ENCODE results near the gene DPT.

The DPT gene

GRCh38 chr1:168734946-168735345 lies 5.9 kb upstream of the DPT start:
- DNase-seq = no peak

DNA sequence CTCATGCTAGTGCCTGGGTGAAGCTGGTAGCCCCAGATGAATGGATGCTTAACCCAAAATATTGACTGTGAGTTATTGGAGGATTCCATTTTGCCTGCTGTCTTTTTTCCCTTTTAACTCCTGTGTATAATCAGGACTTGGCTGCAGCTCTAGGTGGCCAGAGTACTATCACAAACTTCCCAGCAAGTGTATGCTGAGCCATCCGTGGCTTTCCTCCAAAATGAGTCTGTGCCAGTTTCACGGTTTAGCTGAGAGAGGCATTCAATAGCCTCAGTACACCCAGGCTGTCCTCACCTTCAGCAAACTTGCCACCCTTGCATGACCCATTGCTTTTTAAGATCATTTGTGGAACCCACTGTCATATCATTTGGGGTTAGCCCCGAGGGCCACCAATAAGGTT lies 5.3 kb upstream of the DPT start:
- DNase-seq = no peak

- no peak for DNase-seq
Measured at GRCh38 chr1:168733241-168733640, 4.2 kb upstream of the DPT start.

- DNase-seq = no peak
Measured at GRCh38 chr1:168732736-168733135, 3.7 kb upstream of the DPT start.

- no peak for DNase-seq
Measured at GRCh38 chr1:168731244-168731953, 2.4 kb upstream of the DPT start.

GRCh38 chr1:168729405-168729802 lies 398 bp upstream of the DPT start:
- DNase-seq = no peak

DNA sequence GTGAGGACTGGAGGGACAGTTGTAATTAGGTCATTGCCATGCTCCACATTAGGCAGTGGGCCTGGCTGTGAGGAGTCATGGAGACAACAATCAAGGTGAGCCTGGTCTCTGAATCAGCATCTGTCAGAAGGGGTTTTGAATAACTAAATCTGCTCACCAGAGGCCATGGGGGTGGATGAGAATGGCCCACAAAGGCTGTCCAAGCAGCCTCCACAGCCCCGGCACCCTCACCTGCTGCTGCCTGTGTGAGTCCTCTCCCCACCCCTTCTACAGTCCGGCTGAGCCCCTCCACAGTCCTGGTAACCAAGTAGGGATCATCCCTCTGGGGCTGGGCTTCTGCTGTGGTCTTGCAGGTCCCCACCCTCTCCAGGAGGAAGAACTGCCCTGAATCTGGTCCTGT lies 2.3 kb downstream of the DPT start:
- DNase-seq = no peak

- DNase-seq = no peak
Measured at GRCh38 chr1:168726281-168726680, 2.7 kb downstream of the DPT start.

DNA sequence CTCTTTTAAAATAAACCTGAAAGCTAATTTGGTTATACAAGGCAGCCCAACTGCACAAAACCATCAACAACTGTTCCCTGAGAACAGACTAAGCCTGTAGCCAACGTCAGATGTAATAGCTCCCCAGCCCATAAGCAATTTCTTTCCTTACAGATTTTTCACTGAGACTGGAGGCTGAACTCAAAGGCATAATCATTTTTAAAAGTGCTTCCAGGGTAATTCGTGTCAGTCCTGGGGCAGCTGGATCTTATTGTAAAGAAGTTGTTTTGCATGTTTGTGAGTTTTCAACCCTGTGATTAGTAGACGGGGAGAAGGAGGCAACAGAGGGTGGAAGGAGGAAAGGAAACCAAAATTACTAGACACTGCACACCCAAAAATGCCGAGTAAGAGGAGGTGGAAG lies 3.2 kb downstream of the DPT start:
- DNase-seq = no peak

GRCh38 chr1:168725060-168725459 lies 3.9 kb downstream of the DPT start:
- no peak for DNase-seq

DNA sequence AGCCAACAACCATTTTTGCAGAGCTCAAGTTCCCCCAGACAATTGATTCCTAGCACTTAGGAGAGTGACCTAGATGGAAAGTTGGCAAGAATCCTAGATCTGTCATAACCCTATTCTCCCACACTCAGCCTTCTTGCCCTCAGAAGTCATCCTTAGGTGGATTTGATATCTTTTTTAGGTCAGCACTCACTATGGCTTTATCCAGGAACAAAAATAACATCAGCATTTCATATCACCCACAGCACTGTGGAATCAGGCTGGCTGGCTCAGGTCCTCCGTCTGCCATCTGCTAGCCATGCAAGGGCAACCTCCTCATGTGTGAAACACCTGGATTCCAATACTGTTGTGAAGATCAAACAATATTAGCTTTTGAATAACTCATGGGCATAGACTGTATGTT lies 6.0 kb downstream of the DPT start:
- DNase-seq = no peak

- no peak for DNase-seq
Measured at GRCh38 chr1:168720839-168721238, 8.2 kb downstream of the DPT start.

DNA sequence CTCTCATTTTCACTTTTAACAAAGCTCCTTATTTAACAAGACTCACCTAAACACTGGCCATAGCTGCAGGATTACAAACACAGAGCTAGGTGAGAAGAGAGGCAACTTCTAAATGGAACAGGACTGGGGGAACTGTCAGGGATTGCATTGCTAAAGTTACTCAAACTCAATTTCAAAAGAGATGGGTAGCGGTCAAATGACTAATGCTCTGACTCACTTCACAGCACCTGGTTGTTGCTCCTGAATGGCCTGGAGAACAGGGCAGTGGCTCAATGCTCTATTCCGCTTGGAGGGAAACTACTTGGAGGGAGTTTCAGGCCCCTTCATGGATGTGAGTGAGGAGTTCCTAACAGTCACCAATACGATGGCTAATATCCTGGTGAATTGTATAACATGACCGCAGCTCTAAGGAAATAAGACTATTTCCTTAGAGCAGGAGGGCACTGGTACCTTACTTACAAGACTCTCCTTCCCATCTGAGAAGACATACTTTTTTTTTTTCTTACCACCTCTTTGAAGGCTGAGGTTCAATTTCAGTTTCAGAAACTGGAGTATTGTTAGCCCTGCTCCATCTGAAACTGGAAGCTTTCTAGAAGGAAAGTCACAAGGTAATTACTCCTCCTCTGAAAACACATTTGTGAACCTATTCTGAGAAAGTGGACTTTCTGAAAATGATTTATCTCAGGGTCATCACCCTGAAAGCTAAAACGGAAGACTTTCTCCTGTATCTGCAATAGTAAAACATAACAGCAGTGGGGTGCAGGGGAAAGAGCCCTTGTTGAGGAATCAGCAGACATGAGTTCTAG lies 9.5 kb downstream of the DPT start:
- no peak for DNase-seq

DNA sequence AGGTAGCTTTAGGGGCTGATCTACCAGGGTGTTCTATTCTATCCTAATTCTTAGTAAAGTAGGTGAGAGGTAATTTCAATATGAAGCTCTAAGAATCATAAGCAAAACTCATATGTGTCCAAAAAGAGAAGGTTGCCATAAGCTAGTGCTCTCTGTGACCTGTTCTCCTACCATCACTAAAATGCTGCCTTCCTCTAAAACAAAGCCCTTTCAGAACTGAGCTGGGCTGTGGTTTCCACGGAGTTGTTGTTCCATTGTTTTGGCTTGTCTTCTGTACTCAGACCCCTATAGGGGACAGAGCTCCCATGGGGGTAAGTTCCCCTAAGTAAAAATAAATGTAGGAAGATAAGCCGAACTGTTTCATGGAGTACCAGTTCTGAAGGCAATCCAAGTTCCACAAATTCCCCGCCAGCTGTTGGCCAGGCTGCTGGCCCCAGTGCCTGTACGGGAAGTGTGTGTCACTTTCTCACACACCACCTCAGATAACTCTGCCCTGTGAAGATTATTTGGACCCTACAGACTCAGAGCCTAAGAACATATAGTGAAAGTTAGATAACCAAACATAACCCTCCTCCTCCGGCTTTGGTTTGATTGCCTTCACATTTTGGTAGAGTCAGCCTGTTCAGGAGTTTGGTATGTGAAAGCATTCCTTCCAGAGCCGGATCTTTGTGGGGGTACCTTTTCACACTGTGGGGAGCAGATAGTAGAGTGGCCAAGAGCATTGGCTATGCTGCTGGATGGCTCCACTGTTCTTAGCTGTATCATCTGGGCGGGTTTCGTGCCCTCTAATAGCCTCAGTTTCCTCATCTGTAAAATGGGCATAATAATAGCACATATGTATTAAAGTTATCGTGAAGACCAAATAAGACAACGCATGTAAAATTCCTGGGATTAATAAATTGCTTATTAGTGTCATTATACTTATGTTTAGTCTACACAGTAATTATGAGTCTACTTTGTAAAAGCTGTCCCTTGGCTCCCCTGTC lies 10.8 kb downstream of the DPT start:
- DNase-seq = no peak

GRCh38 chr1:168714012-168714411 lies 15.0 kb downstream of the DPT start:
- no peak for DNase-seq

DNA sequence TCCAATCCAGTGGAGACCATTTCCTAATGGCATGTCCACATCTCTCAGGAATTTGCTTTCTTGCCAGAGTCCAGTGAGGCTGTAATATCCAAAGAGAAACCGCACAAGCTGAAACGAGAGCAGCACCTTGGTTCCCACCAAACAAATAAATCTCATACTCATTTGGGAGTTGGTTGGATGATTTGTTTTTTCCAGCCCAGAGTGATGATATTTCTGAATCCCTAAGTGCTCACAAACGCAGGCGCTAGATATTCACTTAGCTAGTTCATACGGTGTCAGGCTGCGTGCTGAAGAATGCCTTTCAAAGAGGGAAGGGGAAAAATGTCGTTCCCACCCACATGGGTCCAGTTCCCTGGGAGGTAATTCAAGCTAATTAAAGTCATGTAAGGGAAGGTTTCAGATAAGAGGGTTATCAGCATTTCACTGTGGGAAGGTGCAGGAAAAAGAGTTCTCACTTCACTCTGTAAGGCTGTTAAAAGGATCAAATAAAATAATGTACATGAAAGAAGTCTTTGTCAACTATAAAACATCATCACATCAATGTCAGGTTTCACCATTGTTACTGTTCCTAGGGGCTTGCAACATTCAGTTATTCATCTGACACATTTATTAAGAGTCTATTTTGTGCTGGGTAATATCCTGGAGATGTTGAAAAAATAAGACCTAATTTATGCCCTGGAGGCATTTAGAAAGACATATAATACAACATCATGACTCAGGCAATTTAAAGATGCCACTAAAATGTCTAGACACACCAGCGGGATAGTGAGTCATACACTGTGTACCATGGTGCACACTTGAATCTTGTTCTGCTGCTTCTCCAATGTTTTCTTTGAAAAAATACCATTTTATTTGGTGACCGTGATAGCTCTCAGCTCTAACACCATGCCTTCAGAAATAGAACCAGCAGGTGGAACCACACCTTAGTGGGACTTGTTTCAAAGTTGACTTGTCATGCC lies 19.3 kb downstream of the DPT start:
- DNase-seq = no peak

GRCh38 chr1:168708698-168709404 lies 20.2 kb downstream of the DPT start:
- DNase-seq = no peak

DNA sequence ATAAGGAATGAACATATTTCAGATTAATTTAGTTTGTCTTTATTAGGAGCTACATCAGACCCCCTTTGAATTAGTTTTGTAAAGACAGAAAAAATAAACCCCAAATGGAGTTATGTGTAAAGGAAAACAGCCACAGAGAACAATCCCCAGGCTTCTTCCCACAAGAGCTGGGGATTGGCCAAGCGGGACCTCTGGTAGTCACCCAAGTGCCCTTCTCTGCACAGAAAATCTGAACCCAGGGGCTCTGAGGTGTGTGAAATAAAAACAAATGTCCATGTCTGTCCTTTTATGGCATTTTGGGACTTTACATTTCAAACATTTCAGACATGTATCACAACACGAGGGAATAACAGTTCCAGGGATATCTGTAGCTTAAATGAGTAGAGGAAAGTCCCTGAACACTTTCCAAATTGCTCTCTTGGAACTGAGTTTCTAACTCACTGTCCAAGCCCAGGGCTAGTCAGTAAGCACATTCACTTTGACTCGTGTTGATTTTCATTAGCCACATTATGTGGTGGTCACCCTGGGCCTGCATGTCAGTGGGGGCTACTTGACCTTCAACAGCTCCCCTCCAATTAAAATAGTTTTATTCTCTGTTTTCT lies 22.5 kb downstream of the DPT start:
- no peak for DNase-seq

GRCh38 chr1:168700575-168701268 lies 28.3 kb downstream of the DPT start:
- no peak for DNase-seq

DNA sequence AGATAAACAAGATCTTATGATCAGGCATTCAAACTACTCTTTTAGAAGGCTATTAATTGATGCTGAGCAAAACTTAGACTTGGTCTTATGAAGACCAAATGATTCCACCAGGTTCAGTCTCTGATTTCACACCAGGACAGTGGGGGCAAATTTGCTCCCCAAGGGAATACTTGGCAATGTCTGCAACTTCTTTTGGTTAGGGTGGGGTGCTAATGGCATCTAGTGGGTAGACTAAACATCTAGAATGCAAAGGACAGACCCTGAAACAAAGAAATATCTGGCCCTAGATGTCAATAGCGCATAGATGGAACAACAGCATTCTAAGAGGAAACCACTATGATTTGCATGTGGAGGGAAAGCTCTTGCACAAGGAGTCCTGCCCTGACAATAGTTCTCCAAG lies 30.6 kb downstream of the DPT start:
- no peak for DNase-seq

Data from GDM1 (cell line).